HG03045 (cell line): ENCODE measurements around the gene SRC.

Experiments
- ATAC-seq: cut with Tn5 transposase; IDR thresholded peaks from one replicate; pipeline ENCODE4 v1.9.1; 2021; ENCODE audit warnings: mild to moderate bottlenecking, moderate library complexity; ENCODE audit not compliant: unreplicated experiment

The SRC gene

DNA sequence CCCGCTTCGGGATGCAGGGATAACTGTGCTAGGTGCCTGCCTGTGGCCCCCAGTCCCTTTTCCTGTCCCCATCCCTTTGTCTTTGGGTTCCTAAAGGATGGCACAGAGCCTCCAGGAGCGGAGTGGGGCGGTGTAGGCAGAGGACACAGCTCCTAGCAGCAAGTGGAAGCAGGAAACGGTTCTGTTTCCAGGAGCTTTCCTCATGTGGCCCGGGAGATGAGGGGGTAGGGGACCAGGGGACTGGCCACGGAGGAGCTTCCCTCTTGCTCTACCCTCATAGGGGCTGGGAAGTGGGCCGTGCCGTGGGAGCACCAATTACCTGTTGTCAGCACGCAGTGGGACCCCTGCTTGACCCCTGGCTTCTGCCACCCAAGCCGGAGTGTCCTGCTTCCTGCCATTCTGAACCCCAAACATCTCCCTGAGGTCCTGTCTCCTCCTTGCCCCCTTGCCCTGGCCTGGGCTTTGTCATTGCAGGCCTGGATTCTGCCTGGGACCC lies 76.9 kb downstream of the SRC start:
- ATAC-seq, result no peak

DNA sequence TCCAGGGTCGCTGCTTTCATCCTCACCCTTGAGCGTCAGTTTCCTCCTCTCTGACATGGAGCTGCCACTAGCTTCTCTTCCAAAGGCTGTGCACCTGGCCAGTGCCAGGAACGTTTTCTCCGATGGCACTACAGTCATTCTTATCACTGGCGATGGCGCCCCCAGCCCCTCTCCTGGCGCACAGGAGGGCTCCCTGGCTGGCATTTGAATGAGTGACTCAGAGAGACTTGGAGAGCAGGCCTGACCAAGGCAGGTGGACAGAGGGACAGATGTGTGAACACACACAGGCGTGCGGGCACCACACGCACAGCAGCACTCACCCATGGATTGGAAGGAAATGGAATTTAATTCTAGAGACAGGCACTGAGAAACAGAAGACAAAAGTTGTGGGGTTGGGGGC lies 77.6 kb downstream of the SRC start:
- ATAC-seq, result no peak

DNA sequence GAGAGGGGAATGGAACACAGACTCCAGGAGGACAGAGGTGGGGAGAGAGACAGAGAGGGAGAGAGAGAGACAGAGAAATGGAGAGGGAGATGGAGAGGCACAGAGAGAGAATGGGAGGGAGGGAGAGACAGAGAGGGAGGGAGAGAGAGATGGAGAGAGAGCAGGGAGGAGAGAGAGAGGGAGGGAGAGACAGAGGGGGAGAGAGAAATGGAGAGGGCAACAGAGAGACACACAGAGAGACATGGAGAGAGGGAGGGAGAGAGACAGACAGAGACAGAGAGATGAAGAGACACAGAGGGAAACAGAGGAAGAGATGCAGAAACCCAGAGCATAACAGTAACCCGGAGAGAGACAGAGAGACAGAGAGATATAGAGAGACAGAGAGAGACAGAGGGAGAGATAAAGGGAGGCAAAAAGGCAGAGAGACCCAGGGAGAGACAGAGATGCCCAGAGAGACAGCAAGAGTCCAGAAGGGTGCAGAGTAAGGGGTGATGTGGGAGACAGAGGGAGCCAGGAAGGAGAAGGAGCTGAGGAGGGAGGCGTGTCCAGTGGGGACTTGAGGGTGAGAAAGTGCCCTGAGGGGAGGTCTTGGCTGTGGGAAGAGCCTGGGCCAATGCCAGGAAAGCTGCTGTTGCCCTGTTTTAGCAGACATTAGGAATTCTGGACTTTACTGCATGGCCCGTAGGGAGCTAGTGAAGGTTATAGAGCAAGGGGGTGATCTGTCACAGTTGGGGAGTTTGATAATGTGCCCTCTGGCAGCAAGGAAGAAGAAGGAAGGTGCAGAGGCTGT lies 78.3 kb downstream of the SRC start:
- no peak for ATAC-seq

DNA sequence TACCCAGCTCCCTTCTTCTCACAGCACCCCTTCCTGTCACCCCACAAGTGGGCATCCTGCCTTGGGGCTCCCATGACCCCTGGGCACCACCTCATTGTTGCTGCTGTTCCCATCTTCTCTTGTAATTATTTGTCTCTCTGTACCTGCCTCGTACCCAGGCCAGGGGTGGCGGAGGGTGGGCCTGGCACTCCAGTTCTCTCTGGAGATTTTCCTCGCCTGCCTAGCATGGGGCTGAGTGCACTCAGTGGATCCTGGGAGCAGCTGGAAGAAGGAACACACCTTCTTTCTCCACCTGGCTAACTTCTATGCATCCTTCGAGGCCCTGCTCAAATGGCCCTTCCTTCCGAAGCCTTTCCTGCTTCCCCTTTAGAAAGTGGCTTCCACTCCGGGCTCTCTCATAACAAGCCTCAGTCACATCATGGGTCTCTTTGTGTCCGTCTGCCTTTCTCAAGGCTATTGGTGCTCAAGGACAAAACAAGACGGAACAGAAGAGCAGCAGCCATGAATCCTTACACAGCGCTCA lies 79.2 kb downstream of the SRC start:
- no peak for ATAC-seq

DNA sequence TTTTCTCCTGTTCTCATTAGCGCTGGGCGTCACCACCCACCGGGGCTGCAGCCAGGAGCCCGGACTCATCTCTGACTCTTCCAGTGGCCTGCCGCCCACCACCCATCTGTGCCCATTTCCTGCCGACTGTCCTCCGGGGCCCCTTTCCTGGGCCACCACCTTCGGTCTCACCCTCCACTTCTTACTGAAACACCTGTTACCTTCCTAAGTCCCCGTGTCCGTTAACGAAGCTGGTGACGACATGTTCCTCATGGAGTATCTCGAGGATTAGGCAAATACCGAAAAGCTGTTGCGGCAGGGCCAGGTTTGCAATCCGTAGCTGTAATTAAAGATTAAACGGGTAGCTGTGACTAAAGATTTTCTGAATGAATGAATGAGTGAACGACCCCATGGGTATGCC lies 80.2 kb downstream of the SRC start:
- ATAC-seq, result no peak

DNA sequence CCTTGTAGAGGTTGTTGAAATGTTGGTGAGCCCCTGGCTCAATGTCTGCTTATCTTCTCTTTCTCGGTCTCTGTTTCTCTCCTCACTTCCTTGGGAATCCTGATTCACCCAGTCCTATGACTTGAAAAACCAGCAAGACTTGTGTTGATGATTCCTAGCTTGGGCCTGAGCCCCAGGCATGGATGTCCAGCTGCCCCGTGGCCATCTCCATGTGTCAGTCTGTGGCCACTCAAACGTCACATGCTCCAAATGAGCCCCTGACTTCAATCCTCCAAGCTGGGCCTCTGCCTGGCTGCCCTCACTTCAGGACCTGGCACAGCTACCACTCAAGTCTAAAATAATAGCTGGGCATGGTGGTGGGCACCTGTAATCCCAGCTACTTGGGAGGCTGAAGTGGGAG lies 81.0 kb downstream of the SRC start:
- no peak for ATAC-seq

DNA sequence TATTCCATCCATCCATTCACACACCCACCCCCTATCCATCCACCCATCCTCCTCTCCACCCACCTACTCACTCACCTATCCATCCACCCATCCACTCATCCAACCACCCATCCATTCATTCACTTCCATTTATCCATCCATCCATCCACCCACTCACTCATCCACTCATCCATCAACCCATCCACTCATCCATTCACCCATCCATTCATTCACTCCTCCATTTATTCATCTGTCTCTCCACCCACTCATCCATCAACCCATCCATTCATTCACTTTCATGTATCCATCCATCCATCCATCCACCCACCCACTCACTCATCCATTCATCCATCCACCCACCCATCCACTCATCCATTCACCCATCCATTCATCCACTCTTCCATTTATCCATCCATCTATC lies 84.1 kb downstream of the SRC start:
- ATAC-seq, result no peak

DNA sequence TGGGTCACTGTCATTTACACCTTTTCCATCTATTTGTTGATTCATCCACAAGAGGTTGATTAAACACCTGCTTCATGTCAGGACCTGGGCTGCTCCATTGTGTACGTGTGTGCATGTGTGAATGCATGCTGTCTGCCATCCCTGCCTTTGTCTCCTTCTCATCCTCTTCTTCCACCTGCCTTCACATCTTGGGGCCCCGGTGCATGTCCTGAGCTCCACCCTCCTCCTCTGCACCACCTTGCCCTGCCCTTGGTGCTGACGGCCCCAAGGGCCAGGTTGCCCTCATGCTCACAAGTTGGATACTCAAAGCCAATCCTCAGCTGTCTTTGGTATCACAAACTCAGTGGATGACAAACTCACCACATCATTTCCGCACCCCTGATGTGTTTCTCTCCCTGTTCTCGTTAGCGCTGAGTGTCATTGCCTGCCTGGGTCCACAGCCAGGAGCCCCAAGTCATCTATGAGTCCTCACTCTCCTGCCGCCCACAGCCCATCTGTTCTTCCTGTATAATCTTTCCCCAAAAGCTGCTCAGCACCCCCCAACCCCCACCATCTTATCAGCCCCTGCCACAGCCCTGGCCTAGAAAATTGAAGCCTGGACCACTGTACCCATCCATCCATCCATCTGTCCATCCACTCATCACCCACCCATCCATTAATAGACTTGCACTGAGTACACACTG lies 85.0 kb downstream of the SRC start:
- no peak for ATAC-seq

DNA sequence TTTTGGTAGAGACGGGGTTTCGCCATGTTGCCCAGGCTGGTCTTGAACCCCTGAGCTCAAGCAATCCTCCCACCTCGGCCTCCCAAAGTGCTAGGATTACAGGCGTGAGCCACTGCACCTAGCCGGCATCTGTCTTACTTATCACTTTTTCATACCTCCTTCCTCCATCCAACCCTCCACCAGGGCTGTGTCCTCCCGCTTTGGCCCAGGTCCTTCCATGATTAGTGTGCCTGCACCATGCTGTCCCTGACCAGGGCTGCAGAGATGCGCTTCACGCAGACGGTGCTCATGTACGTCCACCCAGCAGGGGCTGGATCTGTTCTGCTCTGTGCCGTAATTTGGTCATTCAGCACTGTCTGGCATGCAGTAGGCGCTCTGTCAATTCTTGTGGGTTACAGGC lies 85.8 kb downstream of the SRC start:
- no peak for ATAC-seq

DNA sequence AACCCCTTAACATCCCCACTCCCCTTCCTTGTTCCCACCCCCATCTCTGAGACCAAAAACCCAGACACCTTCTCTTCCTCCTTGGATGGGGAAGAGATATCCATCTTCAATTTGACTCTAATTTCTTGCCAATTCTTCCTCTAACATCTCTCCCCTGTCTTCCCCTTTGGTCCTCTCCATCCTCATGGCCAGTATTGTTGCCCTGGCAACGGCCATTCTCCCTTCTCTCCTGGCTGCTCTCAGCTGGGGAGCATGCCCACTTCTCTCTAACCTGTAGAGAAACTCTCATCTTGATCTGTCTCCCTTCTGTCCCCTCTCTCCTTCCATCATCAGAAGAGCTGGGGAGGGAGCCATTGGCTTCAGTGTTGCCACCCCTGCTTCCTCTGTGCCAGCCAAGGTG lies 86.7 kb downstream of the SRC start:
- ATAC-seq, result no peak

DNA sequence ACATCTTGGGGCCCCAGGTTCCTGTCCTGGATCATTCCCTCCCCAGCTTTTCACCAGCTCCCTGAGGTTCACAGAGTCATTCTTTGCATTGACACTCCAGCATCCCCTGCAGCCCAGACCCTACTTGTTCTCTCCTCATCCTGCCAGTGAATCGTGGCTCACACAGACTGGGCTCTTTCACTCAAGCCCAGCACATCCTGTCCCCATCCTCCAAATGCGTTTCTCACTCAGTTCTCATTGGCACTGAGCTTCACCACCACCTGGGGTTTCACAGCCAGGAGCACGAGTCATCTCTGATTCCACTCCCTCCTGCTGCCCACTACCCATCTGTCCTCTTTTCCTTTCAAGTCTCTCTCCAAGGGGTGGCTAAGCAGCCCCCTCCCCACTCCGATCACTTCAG lies 89.7 kb downstream of the SRC start:
- ATAC-seq, result no peak

DNA sequence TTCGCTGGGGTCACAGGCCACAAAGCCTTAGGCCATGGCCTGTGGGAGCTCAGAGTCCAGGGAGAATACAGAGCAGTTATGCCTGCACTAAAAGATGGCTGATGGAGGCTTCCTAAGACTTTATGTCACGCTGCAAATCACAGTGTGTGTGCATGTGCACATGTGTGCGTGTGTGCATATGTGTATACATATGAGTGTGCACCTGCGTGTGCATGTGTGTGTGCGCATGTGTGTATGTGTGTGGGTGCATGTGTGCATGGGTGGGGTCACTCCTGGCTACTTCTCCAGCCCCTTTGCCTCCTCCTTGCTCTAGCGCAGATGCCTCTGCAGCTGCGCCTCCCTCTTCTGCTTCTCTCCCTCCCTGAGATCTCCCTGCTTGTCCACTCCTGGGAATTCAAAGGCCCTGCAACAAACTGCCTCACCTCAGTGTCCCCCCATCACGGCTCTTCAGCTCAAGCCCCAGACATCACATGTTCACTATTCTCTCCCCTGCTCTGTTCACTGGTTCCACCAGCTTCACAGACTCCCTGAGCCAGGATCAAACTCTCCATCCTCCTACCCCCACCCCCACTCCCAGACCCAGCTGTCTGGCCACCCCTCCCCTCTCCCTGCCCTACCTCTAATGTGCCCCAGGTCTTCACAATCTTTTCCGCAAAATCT lies 90.7 kb downstream of the SRC start:
- ATAC-seq, result no peak

DNA sequence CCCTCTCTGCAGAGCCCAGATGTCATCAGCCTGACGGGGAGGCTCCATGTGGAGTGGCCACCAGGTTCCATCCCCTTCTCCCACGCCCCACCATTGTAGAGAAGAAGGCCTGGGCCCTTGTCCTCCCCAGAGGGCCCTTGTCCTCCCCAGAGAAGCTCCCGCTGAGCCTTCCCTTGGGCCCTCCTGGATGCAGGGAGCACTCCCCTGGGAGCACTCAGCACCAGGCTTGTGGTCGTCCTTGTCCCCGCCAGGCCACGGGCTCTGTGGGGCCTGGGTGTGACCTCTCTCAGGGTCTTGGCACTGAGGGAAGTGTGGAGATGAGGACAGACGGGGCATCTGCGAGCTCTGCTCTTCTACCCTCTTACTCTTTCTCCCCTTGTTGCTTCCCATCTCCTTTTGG lies 91.7 kb downstream of the SRC start:
- no peak for ATAC-seq

DNA sequence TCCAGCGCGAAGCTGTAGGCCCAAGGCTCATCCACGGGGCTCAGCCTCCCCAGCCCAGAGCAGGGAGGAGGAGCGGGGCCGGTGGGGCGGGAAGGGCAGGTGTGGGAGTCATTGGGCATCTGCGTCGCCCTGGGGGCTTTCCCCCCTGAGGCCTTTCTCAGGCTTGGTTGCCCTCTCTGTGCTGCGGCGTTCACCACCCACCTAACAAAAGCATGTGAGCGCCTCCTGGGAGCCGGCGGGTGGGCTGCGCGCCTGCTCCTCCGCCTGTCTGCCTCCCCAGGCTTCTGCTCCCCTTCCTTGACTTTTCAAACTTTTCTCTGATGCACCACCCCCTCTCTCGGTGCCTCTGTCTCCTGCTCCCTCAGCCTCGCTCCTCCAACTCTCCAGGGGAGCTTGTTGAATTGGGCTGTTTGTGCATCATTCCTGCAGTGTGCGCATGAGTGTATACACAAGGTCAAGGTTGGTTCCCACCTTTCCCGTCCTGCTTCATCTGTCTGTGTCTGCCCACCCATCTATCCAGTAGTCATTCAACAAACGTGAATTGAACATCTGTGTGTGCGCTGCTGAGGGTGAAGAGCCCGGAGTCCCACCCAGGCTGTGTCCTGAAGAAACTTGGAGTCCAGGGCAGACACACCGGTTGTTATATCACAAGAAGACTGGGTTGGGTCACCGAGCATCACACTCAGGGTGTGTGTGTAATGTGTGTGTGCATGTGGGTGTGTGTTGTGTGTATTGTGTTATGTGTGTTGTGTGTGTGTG lies 92.7 kb downstream of the SRC start:
- ATAC-seq, result no peak

DNA sequence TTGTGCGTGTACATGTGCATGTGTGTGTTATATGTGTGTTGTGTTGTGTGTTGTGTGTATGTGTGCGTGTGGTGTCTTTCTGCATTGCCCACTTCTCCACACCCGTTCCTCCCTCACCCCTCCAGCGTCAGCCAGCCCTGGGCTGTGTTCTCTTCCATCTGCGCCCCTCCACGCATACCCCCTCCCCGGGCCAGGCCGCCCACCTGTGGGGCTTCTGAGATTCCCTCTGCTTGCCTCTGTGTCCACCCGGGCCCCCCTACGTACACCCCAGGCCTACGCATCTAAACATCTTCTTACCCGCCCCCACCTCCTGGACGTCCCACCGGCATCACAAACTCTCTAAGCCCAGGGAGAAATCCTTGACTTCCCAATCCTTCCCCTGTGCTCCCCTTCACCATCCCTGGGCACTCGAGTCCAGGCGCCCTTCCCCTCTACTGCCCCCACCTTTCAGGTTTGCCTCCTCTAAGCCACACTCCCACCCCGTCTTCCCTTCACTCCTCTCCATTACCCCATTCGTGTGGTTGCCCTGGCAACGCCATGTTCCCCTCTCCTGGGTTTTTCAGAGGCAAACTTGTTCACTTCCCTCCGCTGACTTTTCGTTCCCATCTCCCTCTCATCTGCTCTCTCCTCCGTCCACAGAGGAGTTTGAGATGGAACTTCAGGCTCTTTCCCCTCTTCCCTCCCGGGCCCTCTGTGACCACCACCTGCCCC lies 93.4 kb downstream of the SRC start:
- no peak for ATAC-seq

DNA sequence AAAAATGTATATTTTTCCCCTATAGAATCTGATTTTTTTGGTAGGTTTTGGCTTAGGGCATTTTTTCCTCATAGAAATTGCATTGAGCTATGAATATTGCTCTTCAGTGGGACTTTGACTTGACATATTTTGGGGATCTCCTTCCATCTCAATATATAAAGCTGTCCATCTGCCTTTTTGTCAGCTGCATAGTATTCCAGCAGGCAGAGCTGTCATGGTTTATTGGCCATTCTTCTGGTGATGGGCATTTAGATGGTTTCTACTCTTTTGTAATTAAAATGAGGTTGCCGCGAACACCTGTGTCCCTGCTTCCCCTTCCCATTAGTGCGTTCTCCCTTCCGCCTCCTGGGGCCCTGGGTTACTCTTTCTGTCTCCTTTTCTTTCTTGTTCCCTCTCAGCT lies 95.1 kb downstream of the SRC start:
- no peak for ATAC-seq

DNA sequence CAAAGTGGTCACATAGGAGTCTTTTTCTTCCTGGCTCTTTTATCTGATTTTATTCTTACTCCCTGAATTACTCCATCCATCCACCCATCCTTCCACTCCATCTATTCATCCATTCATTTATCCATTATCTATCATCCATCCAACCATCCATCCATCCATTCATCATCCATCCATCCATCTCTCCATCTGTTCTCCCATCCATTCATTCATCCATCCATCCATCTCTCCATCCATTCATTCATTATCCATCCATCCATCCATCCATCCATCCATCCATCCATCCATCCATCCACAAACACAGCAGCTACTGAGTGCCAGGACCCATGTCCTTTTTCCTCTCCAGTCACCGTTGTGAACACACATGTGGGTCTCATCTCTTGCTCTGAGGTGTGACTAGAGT lies 96.6 kb downstream of the SRC start:
- ATAC-seq, result no peak

DNA sequence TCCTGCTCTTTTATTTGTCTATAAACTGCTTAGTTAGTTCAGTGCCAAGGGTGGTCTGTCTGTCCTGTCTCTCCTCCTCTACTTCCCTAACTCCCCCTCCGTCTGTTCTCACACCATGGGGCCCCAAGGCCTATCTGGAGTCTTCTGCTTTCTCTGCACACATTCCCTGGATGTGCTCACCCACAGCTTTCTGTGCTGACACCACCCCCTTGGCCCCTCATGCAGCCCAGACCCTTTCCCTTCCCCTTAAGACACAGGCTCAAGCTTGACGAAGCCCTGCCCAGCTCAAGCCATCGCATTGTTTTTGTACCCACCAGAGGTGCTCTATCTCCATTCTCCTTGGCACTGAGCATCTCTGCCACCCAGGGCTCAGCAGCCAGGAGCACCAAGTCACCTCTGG lies 97.0 kb downstream of the SRC start:
- no peak for ATAC-seq

DNA sequence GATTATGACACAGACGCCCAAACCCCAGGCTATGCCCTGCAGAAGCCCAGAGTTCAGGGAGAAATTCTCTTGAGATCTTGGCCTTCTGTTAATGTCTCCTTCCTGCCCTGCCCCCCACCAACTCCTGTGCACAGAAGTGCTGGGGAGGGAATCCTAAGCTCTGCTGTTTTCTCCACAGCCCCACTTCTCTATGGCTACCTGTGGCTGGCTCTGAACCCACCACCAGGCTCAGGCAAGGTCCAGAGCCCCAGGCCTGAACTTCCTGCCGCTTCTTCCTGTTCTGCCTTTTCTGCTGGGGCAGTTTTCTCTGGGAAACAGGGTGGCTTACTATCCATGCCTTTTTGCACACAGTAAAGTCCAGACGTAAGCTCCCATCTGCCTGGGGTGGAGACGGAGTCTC lies 97.7 kb downstream of the SRC start:
- ATAC-seq, result no peak

DNA sequence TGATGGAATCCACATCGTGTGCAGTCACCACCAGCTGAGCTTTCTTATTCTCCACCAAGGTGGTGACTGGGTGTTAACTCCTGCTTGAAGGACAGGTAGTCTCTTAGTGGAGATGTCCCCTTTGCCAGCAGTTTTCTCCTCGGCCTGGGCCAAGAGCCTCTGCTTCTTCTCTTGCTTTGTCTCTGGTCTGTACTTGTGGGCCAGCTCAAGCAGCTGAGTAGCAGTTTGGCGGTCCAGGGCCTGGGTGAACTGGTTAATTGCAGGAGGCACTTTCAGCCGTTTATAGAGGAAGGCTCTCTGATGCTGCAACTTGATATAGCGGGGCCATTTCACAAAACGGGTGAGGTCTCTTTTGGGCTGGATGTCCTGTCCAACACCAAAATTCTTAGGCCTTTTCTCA lies 99.1 kb downstream of the SRC start:
- ATAC-seq, result no peak
